SK-N-SH (cell line): ENCODE data around the gene PPP2R1B. TPM values are rescaled to one million over a fixed set of nuclear protein-coding genes. Genes with fewer than 3 reads are reported as not detected.
"Not testable (repeated sequence)": the region's sequence is repeated elsewhere in the genome, so short reads cannot be mapped to it uniquely, and the experiment has no call there.

Experiments
- CTCF ChIA-PET: fragments of 300-600, 350-600 bp; formaldehyde crosslinking; extraction: SDS; loops from one replicate; lab custom pipeline; 2021; lab: Yijun Ruan, JAX
- POLR2A ChIA-PET: fragments of 350-600 bp; sonication (Branson Sonifier 250); formaldehyde crosslinking; extraction: SDS; loops from one replicate; lab custom pipeline; 2020; ENCODE audit warnings: antibody characterized with exemption, inconsistent platforms; lab: Yijun Ruan, JAX
- DNase-seq: peaks from one replicate; pipeline ENCODE4 v3.0.0; 2012
- H2AFZ ChIP-seq: fragments of 200-600 bp; sonication (generic); 2 replicates; pipeline ENCODE4 v1.8.1; 2016; ENCODE audit warnings: antibody characterized with exemption, mild to moderate bottlenecking, low read depth
- H3F3A ChIP-seq: fragments of 200-600 bp; sonication (generic); replicated peaks from 2 replicates; pipeline ENCODE3; 2016; ENCODE audit warnings: antibody characterized with exemption, mild to moderate bottlenecking; ENCODE audit not compliant: insufficient read depth
- H3K27ac ChIP-seq, 2 experiments: fragments of 200-500 bp in 1 of 2; fragments of 200-600 bp in 1 of 2; sonication (Bioruptor generic) in 1 of 2; sonication (generic), shearing (Covaris generic) in 1 of 2; 2 replicates each; pipeline versions ENCODE4 v1.5.1 to v1.6.1; 2014 to 2016; ENCODE audit warnings: low read depth in 2 of 2, inconsistent platforms in 1 of 2, low read length in 1 of 2, mild to moderate bottlenecking in 1 of 2, mixed read lengths in 1 of 2
- H3K27me3 ChIP-seq: fragments of 200-600 bp; sonication (generic), shearing (Covaris generic); 2 replicates; pipeline ENCODE4 v1.6.1; 2016; ENCODE audit warnings: mixed run types; ENCODE audit not compliant: insufficient read depth
- H3K36me3 ChIP-seq, 2 experiments: fragments of 200-500 bp in 1 of 2; fragments of 200-600 bp in 1 of 2; sonication (Bioruptor generic) in 1 of 2; sonication (generic) in 1 of 2; replicated peaks in 1 of 2; 2 replicates each; pipeline versions ENCODE3 to v1.5.1; 2014 to 2016; ENCODE audit warnings: low read length in 1 of 2, mild to moderate bottlenecking in 1 of 2; ENCODE audit not compliant: insufficient read depth in 2 of 2, control insufficient read depth in 1 of 2
- H3K4me1 ChIP-seq, 2 experiments: fragments of 200-500 bp in 1 of 2; fragments of 200-600 bp in 1 of 2; sonication (Bioruptor generic) in 1 of 2; sonication (generic), shearing (Covaris generic) in 1 of 2; 2 replicates each; pipeline versions ENCODE4 v1.5.1 to v1.6.1; 2014 to 2016; ENCODE audit warnings: low read depth in 1 of 2, low read length in 1 of 2, mixed run types in 1 of 2; ENCODE audit not compliant: insufficient read depth in 2 of 2, control insufficient read depth in 1 of 2
- H3K4me2 ChIP-seq: fragments of 200-600 bp; sonication (generic), shearing (Covaris generic); 2 replicates; pipeline ENCODE4 v1.6.1; 2017; ENCODE audit warnings: mixed run types
- H3K4me3 ChIP-seq, 2 experiments: fragments of 200-500 bp in 1 of 2; fragments of 200-600 bp in 1 of 2; sonication (Bioruptor generic) in 1 of 2; sonication (generic), shearing (Covaris generic) in 1 of 2; 2 replicates each; pipeline versions ENCODE4 v1.5.1 to v1.8.1; 2014 to 2016; ENCODE audit warnings: low read depth in 2 of 2, inconsistent platforms in 1 of 2, low read length in 1 of 2, mild to moderate bottlenecking in 1 of 2, mixed read lengths in 1 of 2, moderate library complexity in 1 of 2
- H3K79me2 ChIP-seq: fragments of 200-600 bp; sonication (generic); 2 replicates; pipeline ENCODE4 v1.8.1; 2017; ENCODE audit warnings: mild to moderate bottlenecking; ENCODE audit not compliant: insufficient read depth
- H3K9ac ChIP-seq: fragments of 200-600 bp; sonication (generic); 2 replicates; pipeline ENCODE4 v1.6.1; 2017; ENCODE audit warnings: mixed run types
- H3K9me2 ChIP-seq: fragments of 200-600 bp; sonication (generic); 2 replicates; pipeline ENCODE4 v1.6.1; 2017; ENCODE audit warnings: mixed run types
- H3K9me3 ChIP-seq: fragments of 200-600 bp; sonication (generic); 2 replicates; pipeline ENCODE4 v1.6.1; 2017; ENCODE audit warnings: mixed run types, mild to moderate bottlenecking, moderate library complexity
- H4K20me1 ChIP-seq: fragments of 200-600 bp; sonication (generic); 2 replicates; pipeline ENCODE4 v1.6.1; 2017; ENCODE audit warnings: mild to moderate bottlenecking, mixed run types; ENCODE audit not compliant: insufficient read depth
- ELF1 ChIP-seq: IDR thresholded peaks from 2 replicates; pipeline ENCODE4 v1.4.0; 2012
- FOSL2 ChIP-seq: IDR thresholded peaks from 2 replicates; pipeline ENCODE4 v1.4.0; 2012; ENCODE audit warnings: low read depth, mild to moderate bottlenecking, moderate library complexity, borderline replicate concordance
- FOXJ3 ChIP-seq: sonication (generic); formaldehyde crosslinking; IDR thresholded peaks from 2 replicates; pipeline ENCODE4 v1.5.1; 2020; ENCODE audit warnings: mild to moderate bottlenecking, missing genetic modification reagents
- JUND ChIP-seq: IDR thresholded peaks from 2 replicates; pipeline ENCODE4 v1.4.0; 2012
- NFIC ChIP-seq: IDR thresholded peaks from 2 replicates; pipeline ENCODE4 v1.4.0; 2012; ENCODE audit warnings: borderline replicate concordance
- RXRA ChIP-seq: IDR thresholded peaks from 2 replicates; pipeline ENCODE4 v1.4.0; 2012; ENCODE audit warnings: low read depth, mild to moderate bottlenecking, borderline replicate concordance
- WGBS: methylation state at CpG from one replicate; pipeline ENCODE4 v1.1.6; 2017; ENCODE audit warnings: low lambda C conversion rate; 5-methylcytosine and 5-hydroxymethylcytosine counted together
- polyA plus RNA-seq, 3 experiments: library from polyadenylated mRNA; depleted of rRNA; stranded (reverse); fragments of >200 nt; gene quantifications; 2 replicates each; pipeline ENCODE4 v1.2.3, GENCODE V29; 2012
- TF ChIP-seq, protein P1 (sequence below): IDR thresholded peaks from 2 replicates; pipeline ENCODE4 v1.4.0; 2012; ENCODE audit warnings: low read depth, borderline replicate concordance
- TF ChIP-seq, protein P2 (sequence below): fragments of 150-350 bp; IDR thresholded peaks from 2 replicates; pipeline ENCODE4 v1.6.1; 2017; ENCODE audit warnings: antibody characterized with exemption, low read length, low read depth, borderline replicate concordance

The PPP2R1B gene
- polyA plus RNA-seq, 1 of the 3 experiments (the other 2 are of a cell fraction) = 25.9 TPM

DNA sequence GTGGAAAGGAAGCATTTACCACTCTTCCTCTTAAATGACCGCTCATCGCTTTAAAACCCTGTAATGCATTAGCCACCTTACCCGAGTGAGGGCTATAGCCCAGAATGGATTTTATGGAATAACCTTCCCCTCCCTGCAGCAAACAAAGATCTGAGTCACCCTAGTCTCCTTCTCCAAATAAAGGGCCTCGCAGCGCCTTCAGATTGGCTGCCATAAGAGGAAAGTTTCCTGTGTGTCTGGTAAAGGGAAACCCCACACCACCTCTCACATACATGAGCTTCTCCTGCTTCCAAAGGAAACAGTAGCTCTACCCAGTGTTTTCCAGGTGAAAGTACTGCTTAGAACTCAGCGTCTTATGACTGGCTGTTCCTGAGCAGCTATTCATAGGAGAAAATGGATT lies 47.8 kb downstream of the PPP2R1B start:
- Histone ChIP-seq H3K9me3 (no peaks in the 10 kb centered on the region), H3K9me2 (no peaks in the 10 kb centered on the region), H3K36me3 (peaks cover 37 to 41% of the 10 kb centered on the region in 2 experiments), H3K4me3 (no peak overlapping the region), H3F3A (peaks cover 17% of the 10 kb centered on the region), H3K27ac (peak overlapping the region in 1 of 2 experiments; percentile 41; a peak in 2 of 4 replicates), H4K20me1 (no peaks in the 10 kb centered on the region), H3K27me3 (no peaks in the 10 kb centered on the region), H2AFZ (no peak overlapping the region), H3K4me2 (0 out of 2 replicates have a peak overlapping the region, but pooled peaks have one; percentile 12), H3K79me2 (no peaks in the 10 kb centered on the region), H3K4me1 (peaks cover 18 to 24% of the 10 kb centered on the region in 2 experiments; a peak in 2 of 4 replicates), H3K9ac (no peak overlapping the region)
- TF ChIP-seq RXRA (no peak), NFIC (0 out of 2 replicates have a peak, but pooled peaks have one; percentile 18), FOXJ3 (CRISPR knock-in tag) (no peak), ELF1 (no peak), FOSL2 (peak; percentile 45; the same call in 1 of the 2 replicates), JUND (peak; percentile 40)
- TF ChIP-seq, protein P1, sequence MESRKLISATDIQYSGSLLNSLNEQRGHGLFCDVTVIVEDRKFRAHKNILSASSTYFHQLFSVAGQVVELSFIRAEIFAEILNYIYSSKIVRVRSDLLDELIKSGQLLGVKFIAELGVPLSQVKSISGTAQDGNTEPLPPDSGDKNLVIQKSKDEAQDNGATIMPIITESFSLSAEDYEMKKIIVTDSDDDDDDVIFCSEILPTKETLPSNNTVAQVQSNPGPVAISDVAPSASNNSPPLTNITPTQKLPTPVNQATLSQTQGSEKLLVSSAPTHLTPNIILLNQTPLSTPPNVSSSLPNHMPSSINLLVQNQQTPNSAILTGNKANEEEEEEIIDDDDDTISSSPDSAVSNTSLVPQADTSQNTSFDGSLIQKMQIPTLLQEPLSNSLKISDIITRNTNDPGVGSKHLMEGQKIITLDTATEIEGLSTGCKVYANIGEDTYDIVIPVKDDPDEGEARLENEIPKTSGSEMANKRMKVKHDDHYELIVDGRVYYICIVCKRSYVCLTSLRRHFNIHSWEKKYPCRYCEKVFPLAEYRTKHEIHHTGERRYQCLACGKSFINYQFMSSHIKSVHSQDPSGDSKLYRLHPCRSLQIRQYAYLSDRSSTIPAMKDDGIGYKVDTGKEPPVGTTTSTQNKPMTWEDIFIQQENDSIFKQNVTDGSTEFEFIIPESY = no peak
- TF ChIP-seq, protein P2, sequence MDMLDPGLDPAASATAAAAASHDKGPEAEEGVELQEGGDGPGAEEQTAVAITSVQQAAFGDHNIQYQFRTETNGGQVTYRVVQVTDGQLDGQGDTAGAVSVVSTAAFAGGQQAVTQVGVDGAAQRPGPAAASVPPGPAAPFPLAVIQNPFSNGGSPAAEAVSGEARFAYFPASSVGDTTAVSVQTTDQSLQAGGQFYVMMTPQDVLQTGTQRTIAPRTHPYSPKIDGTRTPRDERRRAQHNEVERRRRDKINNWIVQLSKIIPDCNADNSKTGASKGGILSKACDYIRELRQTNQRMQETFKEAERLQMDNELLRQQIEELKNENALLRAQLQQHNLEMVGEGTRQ = no peak
- no peak for DNase-seq
- WGBS = 70% methylated on average over 6 of the region's 6 CpGs
- ChIA-PET POLR2A (no interaction called here), CTCF (no interaction called here)

DNA sequence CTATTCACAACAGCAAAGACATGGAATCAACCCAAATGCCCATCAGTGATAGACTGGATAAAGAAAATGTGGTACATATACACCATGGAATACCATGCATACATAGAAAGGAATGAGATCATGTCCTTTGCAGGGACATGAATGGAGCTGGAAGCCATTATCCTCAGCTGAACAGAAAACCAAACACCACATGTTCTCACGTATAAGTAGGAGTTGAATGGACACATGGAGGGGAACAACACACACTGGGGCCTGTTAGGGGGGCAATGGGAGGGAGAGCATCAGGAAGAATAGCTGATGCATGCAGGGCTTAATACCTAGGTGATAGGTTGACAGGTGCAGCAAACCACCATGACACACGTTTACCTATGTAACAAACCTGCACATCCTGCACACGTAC lies 48.5 kb downstream of the PPP2R1B start:
- POLR2A ChIA-PET, H3K9me3 ChIP-seq, H4K20me1 ChIP-seq, H3K4me3 ChIP-seq, DNase-seq, CTCF ChIA-PET, H3K27me3 ChIP-seq, H3K4me2 ChIP-seq, H3K9me2 ChIP-seq, H3K79me2 ChIP-seq, H3K9ac ChIP-seq, H2AFZ ChIP-seq: not testable (repeated sequence)
- WGBS = 95% methylated on average over 3 of the region's 3 CpGs
- Histone ChIP-seq H3K27ac (peak overlapping the region in 1 of 2 experiments; percentile 41; a peak in 1 of 4 replicates), H3F3A (peaks cover 17% of the 10 kb centered on the region), H3K4me1 (peaks cover 16 to 18% of the 10 kb centered on the region in 2 experiments; a peak in 2 of 4 replicates), H3K36me3 (peaks cover 37 to 41% of the 10 kb centered on the region in 2 experiments)
